T-cell (primary cell): ENCODE results near the gene C16orf89. TPM values are rescaled to one million over a fixed set of nuclear protein-coding genes. Genes with fewer than 3 reads are reported as not detected.
"Not testable (repeated sequence)": the region's sequence is repeated elsewhere in the genome, so short reads cannot be mapped to it uniquely, and the experiment has no call there.

Experiments
- ATAC-seq, 4 experiments: fragments of 200-7000 bp in 3 of 4; fragments of 150-1000 bp in 1 of 4; cut with Tn5 transposase; replicated peaks in 1 of 4; 1 replicate in 3 of 4; 2 replicates in 1 of 4; pipeline ENCODE4 v1.10.0; 2021; ENCODE audit warnings: moderate library complexity in 3 of 4, mild to moderate bottlenecking in 2 of 4, moderate number of reproducible peaks in 1 of 4
- CTCF ChIA-PET, 2 donors: fragments of 300-600 bp; sonication (Branson Sonifier 250); formaldehyde crosslinking; loops; one replicate each; lab custom pipeline; 2022; ENCODE audit warnings: antibody characterized with exemption in 2 of 2; lab: Charles Lee
- POLR2A ChIA-PET, 2 donors: fragments of 300-600 bp; sonication (Branson Sonifier 250); formaldehyde crosslinking; loops; one replicate each; lab custom pipeline; 2022; ENCODE audit warnings: antibody characterized with exemption in 2 of 2; lab: Charles Lee
- DNase-seq, 35 experiments: peaks; one replicate each; pipeline versions ENCODE4 v3.0.0 to v3.0.0-alpha.2; 2013 to 2023
- H3K27ac ChIP-seq: one replicate; pipeline ENCODE4 v1.5.1; 2013; ENCODE audit warnings: low read length
- H3K27me3 ChIP-seq, 2 experiments: replicated peaks in 1 of 2; 1 replicate in 1 of 2; 2 replicates in 1 of 2; pipeline versions ENCODE4 v1.6.1 to v1.7.0; 2013; ENCODE audit warnings: low read length in 1 of 2, mixed read lengths in 1 of 2; ENCODE audit not compliant: control insufficient read depth in 2 of 2, insufficient read depth in 2 of 2; ENCODE audit errors: extremely low read depth in 1 of 2
- H3K36me3 ChIP-seq, 2 donors: 1 replicate in 1 of 2; 2 replicates in 1 of 2; pipeline versions ENCODE4 v1.6.1 to v1.7.0; 2013; ENCODE audit warnings: low read length in 1 of 2; ENCODE audit not compliant: control insufficient read depth in 2 of 2, insufficient read depth in 1 of 2; ENCODE audit errors: extremely low read depth in 1 of 2
- H3K4me1 ChIP-seq, 2 experiments: 1 replicate in 1 of 2; 2 replicates in 1 of 2; pipeline versions ENCODE4 v1.6.1 to v1.7.0; 2013; ENCODE audit warnings: low read length in 2 of 2, mixed read lengths in 1 of 2; ENCODE audit not compliant: insufficient read depth in 2 of 2, control insufficient read depth in 1 of 2; ENCODE audit errors: extremely low read depth in 1 of 2
- H3K4me3 ChIP-seq, 2 donors: 1 replicate in 1 of 2; 2 replicates in 1 of 2; pipeline versions ENCODE4 v1.5.1 to v1.7.0; 2013; ENCODE audit warnings: mild to moderate bottlenecking in 2 of 2, low read length in 1 of 2, moderate library complexity in 1 of 2; ENCODE audit not compliant: control insufficient read depth in 1 of 2; ENCODE audit errors: extremely low read depth in 1 of 2
- H3K9me3 ChIP-seq: 2 replicates; pipeline ENCODE4 v1.7.0; 2013
- H3K27ac Mint-ChIP-seq, 2 donors: one replicate each; pipeline ENCODE4 v1.8.0; 2020 to 2021; ENCODE audit warnings: mild to moderate bottlenecking in 2 of 2, mixed read lengths in 2 of 2
- H3K27me3 Mint-ChIP-seq, 2 donors: one replicate each; pipeline ENCODE4 v1.8.0; 2021 to 2022; ENCODE audit warnings: mixed read lengths in 2 of 2
- H3K36me3 Mint-ChIP-seq: one replicate; pipeline ENCODE4 v1.8.0; 2021; ENCODE audit warnings: mixed read lengths
- H3K4me1 Mint-ChIP-seq, 3 donors: one replicate each; pipeline ENCODE4 v1.8.0; 2020 to 2022; ENCODE audit warnings: mixed read lengths in 3 of 3, mild to moderate bottlenecking in 1 of 3
- H3K4me3 Mint-ChIP-seq, 3 donors: one replicate each; pipeline ENCODE4 v1.8.0; 2020 to 2022; ENCODE audit warnings: mild to moderate bottlenecking in 3 of 3, mixed read lengths in 3 of 3, moderate library complexity in 3 of 3
- H3K9me3 Mint-ChIP-seq, 3 donors: one replicate each; pipeline ENCODE4 v1.8.0; 2020 to 2022; ENCODE audit warnings: mixed read lengths in 3 of 3
- WGBS: methylation state at CpG from one replicate; pipeline ENCODE4 v1.1.5; 2013; ENCODE audit warnings: missing lambda C conversion rate; ENCODE audit not compliant: insufficient coverage; 5-methylcytosine and 5-hydroxymethylcytosine counted together
- total RNA-seq, 35 experiments: library from RNA in 6 of 35; stranded (reverse) in 6 of 35; fragments of 120-200 nt in 1 of 35; gene quantifications; one replicate each; pipeline versions ENCODE4 v1.2.1 to v1.2.4 and lab custom pipeline; 2013 to 2026

C16orf89 gene
- total RNA-seq, 5 donors from 2014 or later (not counting 1 experiment from before 2014, with no cell fraction given), result 0.62 to 0.79 TPM; not detected in 3

GRCh38 chr16:5058476-5058875 lies 7.3 kb downstream of the C16orf89 start:
- H3K36me3 Mint-ChIP-seq, result no peaks in the 10 kb centered on the region
- Histone ChIP-seq H3K9me3 (no peaks in the 10 kb centered on the region), H3K4me1 (peaks cover 0 to 3% of the 10 kb centered on the region in 2 experiments), H3K27me3 (peaks cover 0 to 17% of the 10 kb centered on the region in 2 experiments), H3K36me3 (no peaks in the 10 kb centered on the region), H3K27ac (no peak overlapping the region), H3K4me3 (no peak overlapping the region)
- H3K4me1 Mint-ChIP-seq, result no peaks in the 10 kb centered on the region
- H3K4me3 Mint-ChIP-seq, result no peak overlapping the region
- H3K27me3 Mint-ChIP-seq, result peaks cover 0 to 5% of the 10 kb centered on the region in 2 donors
- POLR2A ChIA-PET, result no interaction called here
- CTCF ChIA-PET, result no interaction called here
- no CpG with 5 or more reads among the region's 7 CpGs for WGBS
- DNase-seq (no peak), ATAC-seq (no peak)
- no peak overlapping the region for H3K27ac Mint-ChIP-seq
- no peaks in the 10 kb centered on the region for H3K9me3 Mint-ChIP-seq

- H3K36me3 Mint-ChIP-seq, result no peaks in the 10 kb centered on the region
These were observed 9.4 kb downstream of the C16orf89 start for GRCh38 chr16:5056352-5056751.

GRCh38 chr16:5054876-5055865 lies 10.6 kb downstream of the C16orf89 start:
- no peak for ATAC-seq
- H3K27ac Mint-ChIP-seq, result no peak overlapping the region
- POLR2A ChIA-PET, result interaction anchor here in 1 of 2 donors (0.6 kb wide), 1 partner anchor 12 kb away, joined by 4 read pairs; no protein-coding TSS in a partner anchor

More at GRCh38 chr16:5056352-5056751, 9.4 kb downstream of the C16orf89 start:
- H3K4me3 ChIP-seq, result no peak overlapping the region
- Mint-ChIP-seq H3K4me3 (no peak overlapping the region), H3K27me3 (no peaks in the 10 kb centered on the region), H3K9me3 (no peaks in the 10 kb centered on the region), H3K27ac (no peak overlapping the region), H3K4me1 (no peaks in the 10 kb centered on the region)
- no peaks in the 10 kb centered on the region for H3K9me3 ChIP-seq
- 17% methylated on average over 8 of the region's 11 CpGs for WGBS
- ChIA-PET POLR2A (interaction anchor here in 1 of 2 donors (0.6 kb wide), 1 partner anchor 21 kb away, joined by 3 read pairs; no protein-coding TSS in a partner anchor), CTCF (interaction anchor here in 1 of 2 donors (0.9 kb wide), 1 partner anchor 29 kb away, joined by 3 read pairs; no protein-coding TSS in a partner anchor)
- peaks cover 0 to 11% of the 10 kb centered on the region in 2 experiments for H3K27me3 ChIP-seq
- DNase-seq (peak in 25 of 35 experiments; percentile 6 to 57 (median 22)), ATAC-seq (peak; percentile 48 to 73 (median 66))
- H3K36me3 ChIP-seq, result no peaks in the 10 kb centered on the region
- no peak overlapping the region for H3K27ac ChIP-seq
- peaks cover 0 to 3% of the 10 kb centered on the region in 2 experiments for H3K4me1 ChIP-seq

GRCh38 chr16:5046914-5047313 lies 18.8 kb downstream of the C16orf89 start:
- no CpG with 5 or more reads among the region's 2 CpGs for WGBS
- H3K27me3 ChIP-seq, result peaks cover 0 to 15% of the 10 kb centered on the region in 2 experiments
- DNase-seq (no peak), ATAC-seq (no peak)
- H3K36me3 Mint-ChIP-seq, result peaks cover 10% of the 10 kb centered on the region
- H3K4me1 Mint-ChIP-seq, result peaks cover 0 to 3% (median 0%) of the 10 kb centered on the region in 3 donors
- CTCF ChIA-PET, result no interaction called here
- H3K9me3 Mint-ChIP-seq, result peaks cover 0 to 7% (median 5%) of the 10 kb centered on the region in 3 donors
- H3K36me3 ChIP-seq, result no peaks in the 10 kb centered on the region
- POLR2A ChIA-PET, result no interaction called here
- no peak overlapping the region for H3K27ac ChIP-seq
- no peaks in the 10 kb centered on the region for H3K4me1 ChIP-seq
- H3K27ac Mint-ChIP-seq, result no peak overlapping the region
- H3K4me3 ChIP-seq, result no peak overlapping the region
- H3K27me3 Mint-ChIP-seq, result peaks cover 0 to 5% of the 10 kb centered on the region in 2 donors
- H3K4me3 Mint-ChIP-seq, result no peak overlapping the region
- peaks cover 4% of the 10 kb centered on the region for H3K9me3 ChIP-seq

More at GRCh38 chr16:5054876-5055865, 10.6 kb downstream of the C16orf89 start:
- H3K4me1 Mint-ChIP-seq, result peaks cover 0 to 3% (median 0%) of the 10 kb centered on the region in 3 donors
- Histone ChIP-seq H3K4me1 (peaks cover 0 to 3% of the 10 kb centered on the region in 2 experiments), H3K36me3 (no peaks in the 10 kb centered on the region), H3K27ac (no peak overlapping the region), H3K9me3 (peaks cover 4% of the 10 kb centered on the region), H3K4me3 (no peak overlapping the region), H3K27me3 (peaks cover 0 to 11% of the 10 kb centered on the region in 2 experiments)
- WGBS, result 80% methylated on average over 9 of the region's 16 CpGs
- H3K9me3 Mint-ChIP-seq, result peaks cover 0 to 5% (median 5%) of the 10 kb centered on the region in 3 donors
- H3K27me3 Mint-ChIP-seq, result no peaks in the 10 kb centered on the region
- no peaks in the 10 kb centered on the region for H3K36me3 Mint-ChIP-seq
- CTCF ChIA-PET, result no interaction called here
- no peak for DNase-seq
- no peak overlapping the region for H3K4me3 Mint-ChIP-seq

GRCh38 chr16:5045499-5046115 lies 20.1 kb downstream of the C16orf89 start:
- Histone ChIP-seq H3K27me3 (peaks cover 0 to 21% of the 10 kb centered on the region in 2 experiments), H3K4me3 (no peak overlapping the region), H3K9me3 (no peaks in the 10 kb centered on the region), H3K4me1 (no peaks in the 10 kb centered on the region), H3K27ac (no peak overlapping the region), H3K36me3 (no peaks in the 10 kb centered on the region)
- no peaks in the 10 kb centered on the region for H3K4me1 Mint-ChIP-seq
- no peak for DNase-seq
- H3K36me3 Mint-ChIP-seq, result peaks cover 10% of the 10 kb centered on the region
- ChIA-PET POLR2A (no interaction called here), CTCF (no interaction called here)
- H3K27me3 Mint-ChIP-seq, result peaks cover 6 to 9% of the 10 kb centered on the region in 2 donors
- no peak for ATAC-seq
- H3K4me3 Mint-ChIP-seq, result no peak overlapping the region
- H3K27ac Mint-ChIP-seq, result no peak overlapping the region
- WGBS, result 84% methylated on average over 5 of the region's 10 CpGs
- peaks cover 0 to 5% (median 0%) of the 10 kb centered on the region in 3 donors for H3K9me3 Mint-ChIP-seq

GRCh38 chr16:5044581-5044980 lies 21.2 kb downstream of the C16orf89 start:
- H3K4me1 Mint-ChIP-seq, CTCF ChIA-PET, H3K36me3 ChIP-seq, H3K27ac Mint-ChIP-seq, H3K9me3 Mint-ChIP-seq, H3K36me3 Mint-ChIP-seq, H3K27me3 Mint-ChIP-seq, DNase-seq, H3K4me1 ChIP-seq, H3K9me3 ChIP-seq, H3K4me3 ChIP-seq, ATAC-seq, H3K27ac ChIP-seq, POLR2A ChIA-PET, H3K4me3 Mint-ChIP-seq: not testable (repeated sequence)
- 95% methylated on average over 9 of the region's 11 CpGs for WGBS
- H3K27me3 ChIP-seq, result peaks cover 0 to 21% of the 10 kb centered on the region in 2 experiments
